Measurements from ENCODE around the gene PRDM16.

The PRDM16 gene

GRCh38 chr1:3155056-3155925, 86.3 kb downstream of the PRDM16 start:
- no peak overlapping the region for H3K4me3 ChIP-seq (ENCODE audit: low read depth in 1 of 2, low read length in 2 of 2)
- peaks cover 0 to 4% of the 10 kb centered on the region in 2 donors for H3K27me3 ChIP-seq (ENCODE audit: control insufficient read depth in 1 of 2, insufficient read depth in 2 of 2, low read length in 2 of 2)
- H3K9ac ChIP-seq (ENCODE audit: low read depth in 1 of 2, low read length in 2 of 2) = no peak overlapping the region
- no peaks in the 10 kb centered on the region for H3K9me3 ChIP-seq (ENCODE audit: control insufficient read depth in 1 of 2, low read length in 2 of 2)
- H3K27ac ChIP-seq (ENCODE audit: low read depth, low read length) = no peak overlapping the region
- no peaks in the 10 kb centered on the region for H3K36me3 ChIP-seq (ENCODE audit: control insufficient read depth in 1 of 2, insufficient read depth in 2 of 2, low read length in 2 of 2)
- no peaks in the 10 kb centered on the region for H3K4me1 ChIP-seq (ENCODE audit: control insufficient read depth in 1 of 2, insufficient read depth in 2 of 2, low read length in 2 of 2)

- no peaks in the 10 kb centered on the region for H3K36me3 ChIP-seq (ENCODE audit: control insufficient read depth in 1 of 2, insufficient read depth in 2 of 2, low read length in 2 of 2)
- H3K27me3 ChIP-seq (ENCODE audit: control insufficient read depth in 1 of 2, insufficient read depth in 2 of 2, low read length in 2 of 2) = peaks cover 0 to 4% of the 10 kb centered on the region in 2 donors
- H3K4me1 ChIP-seq (ENCODE audit: control insufficient read depth in 1 of 2, insufficient read depth in 2 of 2, low read length in 2 of 2) = no peaks in the 10 kb centered on the region
- no peak overlapping the region for H3K9ac ChIP-seq (ENCODE audit: low read depth in 1 of 2, low read length in 2 of 2)
- no peak overlapping the region for H3K4me3 ChIP-seq (ENCODE audit: low read depth in 1 of 2, low read length in 2 of 2)
- no peak overlapping the region for H3K27ac ChIP-seq (ENCODE audit: low read depth, low read length)
- no peaks in the 10 kb centered on the region for H3K9me3 ChIP-seq (ENCODE audit: control insufficient read depth in 1 of 2, low read length in 2 of 2)
Measured at GRCh38 chr1:3155926-3156220, 86.9 kb downstream of the PRDM16 start.

GRCh38 chr1:3156936-3157335, 87.9 kb downstream of the PRDM16 start:
- Histone ChIP-seq H3K9ac (ENCODE audit: low read depth in 1 of 2, low read length in 2 of 2) (no peak overlapping the region), H3K4me1 (ENCODE audit: control insufficient read depth in 1 of 2, insufficient read depth in 2 of 2, low read length in 2 of 2) (no peaks in the 10 kb centered on the region), H3K27ac (ENCODE audit: low read depth, low read length) (no peak overlapping the region), H3K36me3 (ENCODE audit: control insufficient read depth in 1 of 2, insufficient read depth in 2 of 2, low read length in 2 of 2) (no peaks in the 10 kb centered on the region), H3K9me3 (ENCODE audit: control insufficient read depth in 1 of 2, low read length in 2 of 2) (no peaks in the 10 kb centered on the region), H3K27me3 (ENCODE audit: control insufficient read depth in 1 of 2, insufficient read depth in 2 of 2, low read length in 2 of 2) (peaks cover 0 to 4% of the 10 kb centered on the region in 2 donors), H3K4me3 (ENCODE audit: low read depth in 1 of 2, low read length in 2 of 2) (no peak overlapping the region)

GRCh38 chr1:3158347-3158746, 89.3 kb downstream of the PRDM16 start:
- H3K27me3 ChIP-seq (ENCODE audit: control insufficient read depth in 1 of 2, insufficient read depth in 2 of 2, low read length in 2 of 2) = peaks cover 0 to 4% of the 10 kb centered on the region in 2 donors
- no peaks in the 10 kb centered on the region for H3K4me1 ChIP-seq (ENCODE audit: control insufficient read depth in 1 of 2, insufficient read depth in 2 of 2, low read length in 2 of 2)
- H3K9ac ChIP-seq (ENCODE audit: low read depth in 1 of 2, low read length in 2 of 2) = no peak overlapping the region
- no peaks in the 10 kb centered on the region for H3K36me3 ChIP-seq (ENCODE audit: control insufficient read depth in 1 of 2, insufficient read depth in 2 of 2, low read length in 2 of 2)
- no peak overlapping the region for H3K4me3 ChIP-seq (ENCODE audit: low read depth in 1 of 2, low read length in 2 of 2)
- H3K27ac ChIP-seq (ENCODE audit: low read depth, low read length) = no peak overlapping the region
- no peaks in the 10 kb centered on the region for H3K9me3 ChIP-seq (ENCODE audit: control insufficient read depth in 1 of 2, low read length in 2 of 2)

- Histone ChIP-seq H3K36me3 (ENCODE audit: control insufficient read depth in 1 of 2, insufficient read depth in 2 of 2, low read length in 2 of 2) (no peaks in the 10 kb centered on the region), H3K9ac (ENCODE audit: low read depth in 1 of 2, low read length in 2 of 2) (no peak overlapping the region), H3K4me1 (ENCODE audit: control insufficient read depth in 1 of 2, insufficient read depth in 2 of 2, low read length in 2 of 2) (no peaks in the 10 kb centered on the region), H3K9me3 (ENCODE audit: control insufficient read depth in 1 of 2, low read length in 2 of 2) (no peaks in the 10 kb centered on the region), H3K27ac (ENCODE audit: low read depth, low read length) (no peak overlapping the region), H3K4me3 (ENCODE audit: low read depth in 1 of 2, low read length in 2 of 2) (no peak overlapping the region), H3K27me3 (ENCODE audit: control insufficient read depth in 1 of 2, insufficient read depth in 2 of 2, low read length in 2 of 2) (peaks cover 0 to 2% of the 10 kb centered on the region in 2 donors)
Measured at GRCh38 chr1:3159121-3159520, 90.1 kb downstream of the PRDM16 start.

- Histone ChIP-seq H3K4me3 (ENCODE audit: low read depth in 1 of 2, low read length in 2 of 2) (no peak overlapping the region), H3K4me1 (ENCODE audit: control insufficient read depth in 1 of 2, insufficient read depth in 2 of 2, low read length in 2 of 2) (no peaks in the 10 kb centered on the region), H3K9ac (ENCODE audit: low read depth in 1 of 2, low read length in 2 of 2) (no peak overlapping the region), H3K36me3 (ENCODE audit: control insufficient read depth in 1 of 2, insufficient read depth in 2 of 2, low read length in 2 of 2) (no peaks in the 10 kb centered on the region), H3K27ac (ENCODE audit: low read depth, low read length) (no peak overlapping the region), H3K27me3 (ENCODE audit: control insufficient read depth in 1 of 2, insufficient read depth in 2 of 2, low read length in 2 of 2) (no peaks in the 10 kb centered on the region), H3K9me3 (ENCODE audit: control insufficient read depth in 1 of 2, low read length in 2 of 2) (no peaks in the 10 kb centered on the region)
Measured at GRCh38 chr1:3159996-3160395, 91.0 kb downstream of the PRDM16 start.

GRCh38 chr1:3160647-3161145, 91.7 kb downstream of the PRDM16 start:
- no peaks in the 10 kb centered on the region for H3K36me3 ChIP-seq (ENCODE audit: control insufficient read depth in 1 of 2, insufficient read depth in 2 of 2, low read length in 2 of 2)
- no peak overlapping the region for H3K27ac ChIP-seq (ENCODE audit: low read depth, low read length)
- H3K9ac ChIP-seq (ENCODE audit: low read depth in 1 of 2, low read length in 2 of 2) = no peak overlapping the region
- no peaks in the 10 kb centered on the region for H3K4me1 ChIP-seq (ENCODE audit: control insufficient read depth in 1 of 2, insufficient read depth in 2 of 2, low read length in 2 of 2)
- no peaks in the 10 kb centered on the region for H3K9me3 ChIP-seq (ENCODE audit: control insufficient read depth in 1 of 2, low read length in 2 of 2)
- H3K27me3 ChIP-seq (ENCODE audit: control insufficient read depth in 1 of 2, insufficient read depth in 2 of 2, low read length in 2 of 2) = no peaks in the 10 kb centered on the region
- no peak overlapping the region for H3K4me3 ChIP-seq (ENCODE audit: low read depth in 1 of 2, low read length in 2 of 2)

- Histone ChIP-seq H3K4me1 (ENCODE audit: control insufficient read depth in 1 of 2, insufficient read depth in 2 of 2, low read length in 2 of 2) (no peaks in the 10 kb centered on the region), H3K36me3 (ENCODE audit: control insufficient read depth in 1 of 2, insufficient read depth in 2 of 2, low read length in 2 of 2) (no peaks in the 10 kb centered on the region), H3K27me3 (ENCODE audit: control insufficient read depth in 1 of 2, insufficient read depth in 2 of 2, low read length in 2 of 2) (no peaks in the 10 kb centered on the region), H3K9me3 (ENCODE audit: control insufficient read depth in 1 of 2, low read length in 2 of 2) (no peaks in the 10 kb centered on the region), H3K27ac (ENCODE audit: low read depth, low read length) (no peak overlapping the region), H3K9ac (ENCODE audit: low read depth in 1 of 2, low read length in 2 of 2) (no peak overlapping the region), H3K4me3 (ENCODE audit: low read depth in 1 of 2, low read length in 2 of 2) (no peak overlapping the region)
Measured at GRCh38 chr1:3161176-3161840, 92.3 kb downstream of the PRDM16 start.

GRCh38 chr1:3162322-3162882, 93.4 kb downstream of the PRDM16 start:
- Histone ChIP-seq H3K36me3 (ENCODE audit: control insufficient read depth in 1 of 2, insufficient read depth in 2 of 2, low read length in 2 of 2) (no peaks in the 10 kb centered on the region), H3K9me3 (ENCODE audit: control insufficient read depth in 1 of 2, low read length in 2 of 2) (no peaks in the 10 kb centered on the region), H3K27ac (ENCODE audit: low read depth, low read length) (no peak overlapping the region), H3K4me3 (ENCODE audit: low read depth in 1 of 2, low read length in 2 of 2) (no peak overlapping the region), H3K4me1 (ENCODE audit: control insufficient read depth in 1 of 2, insufficient read depth in 2 of 2, low read length in 2 of 2) (no peaks in the 10 kb centered on the region), H3K9ac (ENCODE audit: low read depth in 1 of 2, low read length in 2 of 2) (no peak overlapping the region), H3K27me3 (ENCODE audit: control insufficient read depth in 1 of 2, insufficient read depth in 2 of 2, low read length in 2 of 2) (no peaks in the 10 kb centered on the region)

GRCh38 chr1:3163356-3163755, 94.4 kb downstream of the PRDM16 start:
- Histone ChIP-seq H3K27me3 (ENCODE audit: control insufficient read depth in 1 of 2, insufficient read depth in 2 of 2, low read length in 2 of 2) (no peaks in the 10 kb centered on the region), H3K4me1 (ENCODE audit: control insufficient read depth in 1 of 2, insufficient read depth in 2 of 2, low read length in 2 of 2) (no peaks in the 10 kb centered on the region), H3K36me3 (ENCODE audit: control insufficient read depth in 1 of 2, insufficient read depth in 2 of 2, low read length in 2 of 2) (no peaks in the 10 kb centered on the region), H3K9ac (ENCODE audit: low read depth in 1 of 2, low read length in 2 of 2) (no peak overlapping the region), H3K27ac (ENCODE audit: low read depth, low read length) (no peak overlapping the region), H3K9me3 (ENCODE audit: control insufficient read depth in 1 of 2, low read length in 2 of 2) (no peaks in the 10 kb centered on the region), H3K4me3 (ENCODE audit: low read depth in 1 of 2, low read length in 2 of 2) (no peak overlapping the region)
